HuH-7.5 (cell line): Measurements from ENCODE around the gene SAP30L.

Experiments
- DNase-seq: peaks from one replicate; pipeline ENCODE4 v3.0.0; 2011; ENCODE audit warnings: low spot score

The SAP30L gene, protein sequence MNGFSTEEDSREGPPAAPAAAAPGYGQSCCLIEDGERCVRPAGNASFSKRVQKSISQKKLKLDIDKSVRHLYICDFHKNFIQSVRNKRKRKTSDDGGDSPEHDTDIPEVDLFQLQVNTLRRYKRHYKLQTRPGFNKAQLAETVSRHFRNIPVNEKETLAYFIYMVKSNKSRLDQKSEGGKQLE

DNA sequence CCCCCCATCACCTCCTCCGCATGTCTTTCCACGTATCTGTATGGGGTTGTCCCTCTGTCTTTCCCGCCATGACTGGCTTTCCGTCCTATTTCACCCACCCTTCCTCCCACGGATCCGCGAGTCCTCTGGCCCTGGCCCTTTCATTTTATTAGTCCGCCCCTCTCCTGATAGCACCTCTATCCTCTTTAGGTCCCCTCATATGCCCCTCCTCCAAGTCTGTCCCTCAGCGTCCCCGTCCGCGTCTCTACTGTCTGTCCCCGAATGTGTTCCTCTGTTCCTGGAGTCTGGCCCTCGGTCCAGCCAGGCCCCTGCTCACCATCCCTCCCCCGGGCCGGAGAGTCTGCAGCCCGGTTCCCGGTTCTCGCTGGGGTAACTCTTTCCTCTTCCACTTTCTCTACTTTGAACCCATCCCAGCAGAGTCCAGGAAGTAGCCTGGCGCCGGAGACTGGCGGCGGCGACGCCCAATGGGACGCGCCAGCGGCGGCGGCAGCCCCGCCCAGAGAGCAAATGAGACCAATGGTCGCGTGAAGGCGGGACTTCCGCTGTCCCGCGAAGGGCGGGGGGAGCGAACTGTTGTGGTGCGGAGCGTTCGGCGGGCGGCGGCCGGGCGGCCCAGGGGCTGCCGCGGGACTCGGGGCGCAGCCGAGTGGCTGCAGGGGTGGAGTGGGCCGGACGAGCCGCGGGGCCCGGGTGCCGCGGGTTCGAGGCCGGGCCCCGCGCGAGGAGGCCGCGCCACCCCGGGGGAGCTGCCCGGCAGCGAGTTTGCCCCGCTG is at the start of gene SAP30L:
TSS of gene SAP30L (plus strand) at position 576 of the 773 bp plus-strand sequence. CDS start 608 bp downstream, outside the sequence.
- DNase-seq, result peak; percentile 99

DNA sequence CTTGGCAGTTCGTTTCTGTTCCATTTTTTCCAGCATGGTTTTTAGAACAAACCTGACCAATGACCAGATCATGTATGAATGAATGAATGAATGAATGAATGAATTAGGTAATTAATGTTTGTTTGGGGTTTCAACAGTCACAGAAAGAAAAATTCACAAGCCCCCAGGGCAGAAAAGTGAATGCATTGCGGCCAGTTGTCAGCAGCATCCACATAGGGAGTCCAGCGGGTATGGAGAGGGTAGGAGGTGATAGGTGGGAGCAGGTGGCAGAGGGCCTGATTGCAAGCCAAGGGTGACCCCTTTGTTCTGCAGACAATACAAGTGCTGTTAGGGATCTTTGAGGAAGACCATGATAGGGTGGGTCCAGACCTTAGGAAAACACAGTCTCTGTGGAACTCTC is 49.7 kb upstream of the SAP30L start:
- DNase-seq, result no peak

DNA sequence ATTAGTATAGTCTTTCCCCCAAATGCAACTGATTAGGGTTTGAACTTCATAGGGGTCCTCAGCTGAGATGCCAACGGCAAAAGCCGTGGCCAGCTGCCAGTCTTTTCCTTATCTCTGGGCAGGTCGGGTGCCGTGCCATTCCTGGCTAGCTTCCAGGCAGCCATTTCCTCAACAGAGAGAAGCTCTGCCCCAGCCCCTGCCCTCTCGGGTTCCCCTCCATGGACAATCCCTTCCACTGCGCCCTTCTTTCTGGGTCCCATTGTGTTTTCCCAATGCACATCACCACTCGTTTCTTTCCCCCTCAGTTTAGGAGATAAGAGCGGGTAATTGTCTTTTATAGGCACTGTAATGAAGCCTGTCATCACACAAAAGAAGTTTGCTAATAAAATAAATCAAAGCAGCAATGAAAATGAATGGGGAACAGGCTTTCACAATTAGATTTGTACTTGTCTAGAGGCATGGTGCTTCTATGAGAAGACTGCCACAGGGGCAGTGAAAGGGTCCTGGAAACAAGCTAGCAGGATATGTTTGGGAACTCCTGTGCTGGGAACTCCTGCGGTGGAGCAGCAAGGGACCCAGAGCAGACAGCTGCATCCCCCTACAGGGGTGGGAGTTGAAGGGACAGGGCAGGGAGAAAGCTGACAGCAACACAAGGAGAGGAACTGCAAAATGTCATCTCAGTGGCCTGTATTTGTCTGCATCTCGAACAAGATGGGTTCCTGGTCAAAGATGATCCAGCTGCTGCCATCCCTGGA is 48.0 kb upstream of the SAP30L start:
- no peak for DNase-seq

DNA sequence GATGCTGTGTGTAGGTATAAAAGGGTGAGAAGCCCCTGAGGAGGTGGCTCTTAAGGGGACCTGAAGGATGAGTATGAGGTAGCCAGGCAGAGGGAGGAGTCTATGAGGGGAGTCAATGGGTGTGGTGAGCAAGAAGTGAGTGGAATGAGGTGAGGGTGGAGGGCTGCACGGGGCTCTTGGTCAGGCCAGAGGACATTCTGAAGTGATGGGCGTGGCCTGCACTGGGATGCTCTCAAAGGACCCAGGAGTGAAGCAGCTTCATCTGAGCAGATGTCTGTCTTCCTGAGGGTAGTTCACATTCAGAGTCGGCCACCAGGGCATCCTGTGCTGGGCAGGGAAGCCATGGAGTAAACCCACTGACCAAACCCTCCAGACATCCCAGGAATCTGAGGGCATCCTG is 45.1 kb upstream of the SAP30L start:
- no peak for DNase-seq

DNA sequence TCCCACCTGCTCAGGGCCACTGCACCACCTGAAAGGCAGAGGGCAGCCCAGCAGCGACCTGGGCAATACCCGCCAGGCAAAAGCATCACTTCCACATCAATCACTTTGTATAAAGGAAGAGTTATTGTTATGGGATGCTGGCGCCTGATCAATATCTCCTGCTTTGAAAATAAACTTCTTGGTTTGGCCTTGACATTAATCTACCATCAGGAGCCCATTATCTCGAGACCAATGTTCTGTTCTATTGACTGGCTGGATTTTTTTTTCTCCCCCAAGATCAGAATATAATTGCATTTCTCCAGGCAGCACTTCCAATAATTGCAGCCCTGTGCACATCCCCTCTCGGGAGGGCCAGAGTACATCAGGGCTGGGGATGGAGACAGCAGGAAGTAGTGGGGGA is 44.4 kb upstream of the SAP30L start:
- DNase-seq, result no peak

DNA sequence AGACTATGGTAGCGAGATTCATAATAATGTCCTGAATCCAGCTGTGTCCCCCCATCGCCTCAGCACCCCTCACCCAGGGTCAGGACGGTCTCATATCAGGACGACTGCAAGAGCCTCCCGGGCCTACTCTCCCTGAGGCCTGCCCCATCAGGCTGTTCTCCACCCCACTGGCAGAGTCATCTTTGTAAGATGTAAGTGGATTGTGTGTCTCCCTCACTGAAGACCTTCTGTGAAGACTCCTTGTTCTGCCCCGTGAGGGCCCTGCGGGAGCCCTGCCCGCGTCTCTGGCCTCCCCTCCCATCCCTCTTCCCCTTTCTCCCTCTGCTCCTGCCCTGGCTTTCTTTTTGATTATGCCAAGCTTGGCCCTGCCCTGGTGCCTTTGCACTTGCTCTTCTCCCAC is 43.9 kb upstream of the SAP30L start:
- DNase-seq, result no peak

DNA sequence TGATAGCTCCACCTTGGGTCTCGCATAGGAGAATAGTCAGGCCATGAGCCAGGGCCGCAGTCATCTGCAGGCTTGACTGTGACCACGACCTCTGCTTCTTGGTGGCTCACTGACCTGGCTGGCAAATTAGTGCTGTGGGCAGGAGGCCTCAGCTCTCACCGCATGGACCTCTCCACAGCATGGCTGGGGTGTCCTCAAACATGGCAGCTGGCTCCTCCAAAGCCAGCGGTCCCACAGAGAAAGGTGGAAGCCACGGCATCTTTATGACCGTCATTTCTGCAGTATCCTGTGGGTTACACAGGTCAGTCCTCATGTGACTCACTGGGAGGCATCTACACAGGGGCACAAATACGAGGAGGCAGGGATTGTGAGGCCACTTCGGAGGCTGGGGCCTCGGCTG is 43.2 kb upstream of the SAP30L start:
- no peak for DNase-seq

DNA sequence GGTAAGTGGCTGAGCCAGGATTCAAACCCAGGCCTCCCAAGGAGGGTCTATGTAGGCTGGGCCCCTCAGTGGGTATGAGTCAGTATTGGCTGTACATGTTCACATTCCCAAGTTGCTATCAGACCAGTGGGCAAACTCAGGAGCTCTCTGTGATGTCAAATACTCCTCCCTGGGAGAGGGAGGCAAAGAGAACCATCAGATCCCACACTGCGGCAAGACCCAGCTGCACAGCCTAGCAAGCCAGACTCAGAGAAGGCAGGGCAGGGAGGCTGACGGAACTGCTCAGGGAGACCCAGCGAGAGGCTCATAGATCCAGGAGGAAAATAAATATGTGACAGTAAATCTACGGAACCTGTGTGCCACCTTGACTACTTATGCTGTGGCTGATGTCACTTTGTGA is 42.6 kb upstream of the SAP30L start:
- DNase-seq, result no peak

DNA sequence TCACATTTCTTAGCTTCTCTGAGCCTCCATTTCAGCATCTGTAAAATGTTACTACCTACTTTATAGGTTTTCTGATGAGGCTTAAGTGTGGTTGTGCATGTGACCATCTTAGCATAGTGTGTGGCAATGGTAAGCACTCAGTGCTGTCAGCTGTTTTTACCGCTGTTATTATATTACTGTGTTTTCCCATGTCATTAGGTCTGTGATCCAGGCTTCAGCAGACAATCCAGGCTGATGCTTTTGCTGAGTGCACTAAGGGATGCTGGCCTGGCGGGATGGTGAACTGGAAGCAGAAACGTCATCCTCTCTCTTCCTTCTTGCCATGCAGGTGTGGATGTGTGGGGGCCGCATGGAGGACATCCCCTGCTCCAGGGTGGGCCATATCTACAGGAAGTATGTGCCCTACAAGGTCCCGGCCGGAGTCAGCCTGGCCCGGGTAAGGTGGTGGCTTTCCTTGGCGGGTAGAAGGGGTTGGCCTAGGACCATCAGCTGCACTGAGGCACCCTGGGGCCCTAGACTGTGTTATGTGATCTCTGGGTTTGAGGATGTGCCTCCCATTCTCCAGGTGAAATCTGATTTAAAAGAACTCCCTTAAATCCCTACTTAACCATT is 41.9 kb upstream of the SAP30L start:
- no peak for DNase-seq

DNA sequence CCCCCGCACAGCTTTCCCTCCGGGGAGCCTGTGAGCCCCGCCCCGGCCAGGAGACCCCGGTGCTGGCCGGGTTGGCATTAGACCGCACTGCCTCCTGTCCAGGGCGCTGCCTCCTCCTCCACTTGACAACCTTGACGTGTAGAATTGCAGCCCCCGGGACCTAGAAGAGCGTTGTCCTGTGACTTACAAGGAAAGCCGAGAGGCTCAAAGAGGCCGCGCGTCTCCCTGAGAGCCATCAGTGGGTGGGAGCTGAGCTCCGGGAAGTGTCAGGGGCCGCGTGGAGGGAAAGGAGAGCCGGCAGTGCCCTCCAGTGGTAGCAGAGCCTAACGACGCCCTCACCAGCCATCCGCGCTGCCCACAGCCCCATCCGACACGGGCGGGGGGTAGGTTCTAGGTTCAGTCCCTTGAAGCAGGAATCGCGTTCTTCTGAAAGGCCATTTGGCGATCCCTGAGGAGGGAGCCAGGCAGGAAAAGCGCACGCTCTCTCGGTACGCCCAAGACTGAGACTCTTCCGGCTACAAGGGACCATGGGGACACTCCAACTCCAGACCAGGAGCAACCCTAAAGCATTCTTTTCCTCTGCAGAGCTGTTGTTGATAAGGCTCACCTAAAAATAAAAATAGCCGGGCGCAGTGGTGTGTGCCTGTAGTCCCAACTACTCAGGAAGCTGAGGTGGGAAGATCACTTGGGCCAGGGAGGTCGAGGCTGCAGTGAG is 40.6 kb upstream of the SAP30L start:
- DNase-seq, result peak; percentile 89

DNA sequence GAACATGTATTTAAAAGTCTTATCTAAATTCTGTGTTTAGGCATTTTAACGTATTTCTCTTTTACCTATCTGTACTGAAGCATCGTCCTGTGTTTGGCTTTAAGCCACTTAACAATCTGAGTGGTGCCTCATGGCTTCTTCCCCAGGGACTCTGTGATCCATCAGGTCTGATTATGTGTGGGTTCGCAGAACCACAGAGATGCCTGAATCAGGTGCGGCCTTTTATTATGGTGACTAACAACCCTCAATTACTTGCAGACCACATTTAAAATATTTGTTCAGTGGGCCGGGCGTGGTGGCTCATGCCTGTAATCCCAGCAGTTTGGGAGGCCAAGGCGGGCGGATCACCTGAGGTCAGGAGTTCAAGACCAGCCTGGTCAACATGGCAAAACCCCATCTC is 39.6 kb upstream of the SAP30L start:
- no peak for DNase-seq

DNA sequence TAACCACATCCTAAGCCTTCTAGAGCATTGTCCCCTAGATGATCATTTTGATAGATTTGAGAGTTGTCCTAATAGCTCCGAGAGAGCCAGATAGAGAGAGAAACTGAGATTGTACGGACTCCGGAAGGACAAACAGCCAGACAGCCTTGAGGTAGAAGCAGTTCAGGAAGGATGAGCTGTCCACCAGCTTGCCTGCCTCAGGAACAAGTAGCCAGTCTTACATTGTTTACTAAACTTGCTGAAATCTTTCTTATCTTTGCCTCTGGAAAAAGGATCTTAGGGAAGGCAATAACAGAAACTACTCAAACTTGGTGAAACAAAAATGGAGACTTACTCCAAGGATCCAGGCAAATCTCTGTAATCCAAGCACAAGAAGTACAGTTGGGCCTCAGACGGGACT is 39.0 kb upstream of the SAP30L start:
- no peak for DNase-seq

DNA sequence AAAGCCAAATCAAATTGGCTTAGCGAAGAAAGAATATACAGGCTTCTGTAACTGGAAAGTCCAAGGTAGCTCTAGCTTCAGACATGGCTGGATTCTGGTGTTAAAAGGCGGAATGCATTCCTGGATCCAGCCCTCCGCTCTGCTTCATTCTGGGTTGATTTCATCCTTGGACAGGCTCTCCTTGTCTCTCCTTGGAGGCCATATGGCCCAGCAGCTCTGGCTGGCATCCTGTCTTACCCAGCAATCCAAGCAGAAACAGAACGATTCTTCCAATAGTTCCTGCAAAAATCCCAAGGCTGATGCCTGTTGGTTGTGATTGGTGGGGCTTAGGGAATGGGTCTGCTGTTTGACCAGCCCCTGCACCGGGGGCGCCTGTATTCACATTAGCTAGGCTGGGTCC is 37.0 kb upstream of the SAP30L start:
- DNase-seq, result no peak

DNA sequence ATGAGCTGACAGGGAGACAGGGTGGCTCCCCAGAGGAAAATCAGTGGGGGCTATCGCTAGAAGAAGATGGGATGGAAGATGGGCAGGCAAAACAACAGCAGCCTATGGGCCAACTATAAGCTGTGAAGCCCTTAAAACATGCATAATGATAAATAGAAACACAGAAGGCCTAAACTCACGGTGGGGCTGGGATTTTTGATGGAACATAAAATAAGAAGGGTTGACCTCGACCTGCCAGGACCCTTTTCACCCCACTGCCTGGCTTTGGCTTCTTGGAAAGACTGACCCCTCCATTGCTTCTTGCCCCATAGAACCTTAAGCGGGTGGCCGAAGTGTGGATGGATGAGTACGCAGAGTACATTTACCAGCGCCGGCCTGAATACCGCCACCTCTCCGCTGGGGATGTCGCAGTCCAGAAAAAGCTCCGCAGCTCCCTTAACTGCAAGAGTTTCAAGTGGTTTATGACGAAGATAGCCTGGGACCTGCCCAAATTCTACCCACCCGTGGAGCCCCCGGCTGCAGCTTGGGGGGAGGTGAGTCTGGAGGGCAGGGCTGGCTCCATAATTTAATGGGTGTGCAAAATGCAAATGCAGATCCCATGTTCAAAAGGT is 36.5 kb upstream of the SAP30L start:
- DNase-seq, result no peak

DNA sequence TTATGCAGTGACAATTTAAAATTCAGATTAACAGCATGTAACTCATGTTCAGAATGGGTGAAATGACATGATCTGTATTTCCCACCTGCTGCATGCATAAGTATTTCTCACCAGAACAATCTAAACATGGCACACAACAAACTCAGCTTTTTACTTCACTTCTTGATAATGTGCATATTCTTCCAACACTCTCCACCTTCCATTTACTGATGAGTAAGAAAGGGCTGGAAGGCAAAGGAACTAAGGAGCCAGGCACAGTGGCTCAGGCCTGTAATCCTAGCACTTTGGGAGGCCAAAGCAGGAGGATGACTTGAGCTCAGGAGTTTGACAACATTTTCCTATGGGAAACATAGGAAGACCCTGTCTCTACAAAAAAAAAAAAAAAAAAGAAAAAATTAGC is 35.8 kb upstream of the SAP30L start:
- no peak for DNase-seq

DNA sequence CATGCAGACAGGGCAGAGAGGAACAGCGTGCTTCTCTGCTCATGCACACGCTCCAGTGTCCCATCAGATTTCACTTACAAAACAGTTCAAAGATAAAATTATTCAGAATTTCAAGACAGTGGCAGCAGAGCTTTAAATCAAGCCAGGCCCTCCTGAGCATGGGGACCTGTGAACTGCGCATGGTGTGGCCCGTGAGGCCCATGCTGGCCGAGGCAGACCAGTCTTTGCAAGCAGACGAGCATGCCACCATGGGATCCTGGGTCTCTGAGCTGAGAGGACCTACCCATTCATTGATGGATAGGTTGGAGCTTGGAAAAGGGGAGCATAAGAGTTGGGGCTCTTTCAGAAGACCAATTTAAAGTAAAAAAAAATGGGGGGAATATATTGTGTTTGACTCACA is 35.0 kb upstream of the SAP30L start:
- DNase-seq, result no peak

DNA sequence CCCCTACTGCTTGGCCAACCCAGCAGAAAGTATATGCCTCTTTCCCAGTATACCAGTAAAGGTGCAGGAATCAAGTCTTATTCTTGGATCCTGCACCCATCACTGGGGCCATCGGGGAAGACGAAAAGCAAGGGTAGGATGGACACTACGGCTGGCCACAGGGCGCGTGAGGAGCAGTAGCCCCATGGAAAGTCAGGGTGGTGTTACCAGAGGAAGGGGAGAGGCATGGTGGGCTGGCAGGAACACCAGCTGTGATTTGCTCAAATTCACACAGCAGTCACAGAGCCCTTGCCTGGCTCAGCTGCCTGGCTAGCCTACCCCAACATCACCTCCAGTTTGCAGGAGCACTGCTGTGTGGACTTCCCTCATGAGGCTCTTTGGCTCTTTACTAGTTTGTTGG is 34.5 kb upstream of the SAP30L start:
- DNase-seq, result no peak

DNA sequence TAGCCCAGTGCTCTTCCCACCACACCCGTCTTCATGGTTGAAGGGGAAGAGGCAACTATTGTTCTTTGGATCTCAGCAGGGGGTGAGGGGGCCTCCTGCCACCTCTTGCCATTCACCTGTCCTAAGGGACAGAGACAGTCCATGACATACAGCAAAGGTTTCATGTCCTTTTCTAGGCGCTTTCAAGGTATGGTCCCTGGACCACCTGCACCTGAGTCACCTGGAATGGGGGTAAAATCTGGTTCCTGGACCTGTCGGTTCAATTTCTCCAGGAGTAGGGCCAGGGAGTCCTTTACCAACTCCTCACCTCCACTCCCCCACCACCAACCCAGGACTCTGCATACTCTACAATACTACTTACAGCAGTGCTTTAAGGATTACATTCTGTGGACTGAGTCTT is 33.5 kb upstream of the SAP30L start:
- DNase-seq, result no peak

DNA sequence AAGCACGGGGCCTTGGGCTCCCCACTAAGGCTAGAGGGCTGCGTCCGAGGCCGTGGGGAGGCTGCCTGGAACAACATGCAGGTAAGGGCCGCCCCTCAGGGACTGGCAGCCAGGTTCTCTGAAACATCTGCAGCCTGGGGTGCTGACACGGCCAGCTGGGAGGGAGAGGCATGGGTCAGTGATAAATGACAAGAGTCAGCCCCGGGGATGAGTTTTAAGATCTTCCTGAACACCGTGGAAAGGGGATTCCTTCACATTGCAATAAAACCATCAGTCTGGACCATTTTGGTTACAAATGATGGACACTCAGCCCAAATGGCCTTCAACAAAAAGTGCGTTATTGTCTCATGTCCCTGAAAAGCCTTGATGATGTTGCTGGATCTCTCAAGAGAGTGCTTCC is 32.9 kb upstream of the SAP30L start:
- no peak for DNase-seq

DNA sequence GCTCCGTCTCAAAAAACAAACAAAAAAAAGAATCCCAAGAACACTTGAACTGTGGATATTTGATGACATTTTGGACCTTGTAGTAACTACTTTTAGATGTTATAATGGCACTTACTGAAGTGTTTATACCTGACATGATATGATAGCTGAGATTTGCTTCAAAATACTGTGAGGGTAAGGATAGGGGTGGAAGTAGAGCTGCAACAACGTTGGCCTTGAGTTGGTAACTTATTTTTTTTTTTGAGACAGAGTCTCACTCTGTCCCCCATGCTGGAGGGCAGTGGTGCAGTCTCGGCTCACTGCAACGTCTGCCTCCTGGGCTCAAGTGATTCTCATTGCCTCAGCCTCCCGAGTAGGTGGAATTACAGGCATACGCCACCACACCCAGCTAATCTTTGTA is 30.7 kb upstream of the SAP30L start:
- DNase-seq, result no peak

DNA sequence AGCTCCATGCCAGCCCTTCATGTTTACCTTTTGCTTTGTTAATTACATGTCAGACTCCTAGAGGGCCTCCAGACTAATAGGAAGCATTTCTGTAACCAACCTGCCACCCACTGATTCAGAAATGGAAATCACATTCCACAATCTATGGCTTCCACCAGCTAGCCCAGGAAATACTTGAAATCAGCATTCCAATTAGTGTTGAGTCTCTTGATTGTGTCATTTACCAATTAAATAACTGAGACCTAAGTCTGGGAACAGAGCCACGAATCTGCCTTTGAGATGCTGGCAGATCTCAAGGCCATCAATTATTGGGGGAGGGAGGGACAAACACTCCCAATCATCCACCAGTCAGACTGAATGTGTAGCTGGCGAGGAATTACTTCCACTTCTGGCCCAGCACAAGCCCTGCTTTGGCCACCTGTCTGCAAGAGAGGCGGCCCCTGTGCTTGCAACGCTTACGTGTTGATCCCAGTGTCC is 27.4 kb upstream of the SAP30L start:
- DNase-seq, result no peak

DNA sequence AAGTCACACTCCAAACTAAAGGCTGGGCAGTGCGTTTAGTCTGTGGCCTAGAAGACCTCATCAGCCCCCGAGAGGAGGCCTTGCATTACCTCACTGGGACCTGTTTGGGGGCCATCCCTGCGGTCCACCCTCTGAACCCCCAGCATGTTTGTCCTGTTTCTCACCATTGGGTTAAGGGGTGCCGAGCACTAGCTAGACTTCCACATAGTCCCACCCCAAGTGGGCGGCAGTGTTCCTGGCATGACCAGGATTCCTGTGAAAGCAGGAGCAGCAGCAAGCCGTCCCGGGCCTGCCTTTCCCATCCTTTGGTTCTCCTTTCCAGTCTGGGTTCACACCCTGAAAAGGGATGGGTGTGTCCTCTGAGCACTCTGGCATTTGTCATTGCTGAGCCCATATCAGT is 26.6 kb upstream of the SAP30L start:
- no peak for DNase-seq
